HG03139 (cell line): ENCODE data around the gene NCKAP5L.

Experiments used
- ATAC-seq: cut with Tn5 transposase; IDR thresholded peaks from one replicate; pipeline ENCODE4 v1.9.1; 2021; ENCODE audit not compliant: unreplicated experiment

NCKAP5L gene

DNA sequence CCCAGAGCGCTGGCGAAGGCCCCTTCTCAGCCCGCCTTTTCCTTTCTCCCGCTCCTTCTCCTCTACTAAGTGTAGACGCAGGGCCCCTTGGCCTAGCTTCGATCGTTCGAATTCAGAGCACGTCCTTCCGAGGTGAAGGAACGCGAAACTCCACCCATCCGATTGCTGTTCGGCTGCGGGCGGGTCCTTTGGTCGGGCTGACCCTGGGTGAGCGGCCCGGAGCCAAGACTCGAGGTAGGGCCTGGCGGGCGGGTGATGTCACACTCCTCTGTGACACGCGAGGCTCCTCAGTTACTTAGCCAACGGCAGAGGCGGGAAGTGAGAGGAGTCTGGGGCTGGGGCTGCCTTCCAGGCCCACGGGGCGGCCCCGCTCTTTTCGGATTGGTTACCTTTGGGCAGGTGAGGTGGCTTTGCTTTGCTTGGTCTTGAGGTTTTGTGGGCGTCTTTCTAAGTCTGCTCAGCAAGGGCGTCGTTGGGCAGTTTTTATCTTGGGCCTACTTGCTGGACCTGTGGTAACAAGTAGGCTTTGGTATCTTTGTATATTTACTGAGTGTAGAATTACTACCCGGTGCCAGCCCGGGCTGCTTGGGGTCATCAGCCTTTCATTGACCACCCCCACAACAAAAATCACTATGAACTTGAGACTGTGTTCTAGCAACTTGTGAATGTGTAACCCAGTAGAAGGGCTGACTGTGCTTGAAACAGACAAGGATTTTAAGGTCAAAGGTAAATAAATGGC lies 86.2 kb downstream of the NCKAP5L start:
- peak; percentile 50 for ATAC-seq
